ENCODE data around the gene FAM168A.

- no peak for TF ChIP-seq CTCF (IDR thresholded peaks at IDR 0.05; ENCODE audit: low read depth, low read length)
- TF ChIP-seq MYC (IDR thresholded peaks at IDR 0.05; ENCODE audit: low read depth, low read length) = no peak
- TF ChIP-seq POLR2A (IDR thresholded peaks at IDR 0.05; ENCODE audit: extremely low read depth, insufficient read length) = no peak
Observed at GRCh38 chr11:73430326-73430725, 167.6 kb downstream of the FAM168A start.
